Left ventricle myocardium inferior (tissue), 1 donor: ENCODE results near the gene IGSF9B. TPM values are rescaled to one million over a fixed set of nuclear protein-coding genes. Genes with fewer than 3 reads are reported as not detected.

Source experiments
- DNase-seq: peaks from one replicate; pipeline ENCODE4 v3.0.0-alpha.2; 2020
- H3K27ac ChIP-seq: fragments of 200-600 bp; replicated peaks from 2 replicates; pipeline ENCODE4 v1.8.0; 2021
- H3K27me3 ChIP-seq: fragments of 200-600 bp; 2 replicates; pipeline ENCODE4 v1.8.0; 2021; ENCODE audit warnings: low read depth
- H3K36me3 ChIP-seq: fragments of 200-600 bp; 2 replicates; pipeline ENCODE4 v1.8.0; 2021
- H3K4me1 ChIP-seq: fragments of 200-600 bp; 2 replicates; pipeline ENCODE4 v1.8.0; 2021
- H3K4me3 ChIP-seq: fragments of 200-600 bp; 2 replicates; pipeline ENCODE4 v1.8.0; 2021; ENCODE audit warnings: mild to moderate bottlenecking, moderate library complexity
- H3K9me3 ChIP-seq: fragments of 200-600 bp; replicated peaks from 2 replicates; pipeline ENCODE4 v1.8.0; 2021
- intact Hi-C: fragments of 100-400 bp; cut with micrococcal nuclease; formaldehyde crosslinking; loops from one replicate; pipeline ENCODE4 v1.11.0; 2022
- total RNA-seq: library from RNA; stranded (reverse); fragmentation: NEBNext Ultra II Directional; extraction: Animal tissue kit (Norgen Biotek cat#: 25700); gene quantifications from one replicate; pipeline ENCODE4 v1.2.1, GENCODE V29; 2021
- TF ChIP-seq, protein P1 (sequence below): fragments of 200-600 bp; IDR thresholded peaks from 2 replicates; pipeline ENCODE4 v1.8.0; 2021; ENCODE audit warnings: antibody characterized with exemption, mild to moderate bottlenecking, borderline replicate concordance
- donor health status: DM: no; HTN: yes; CAD: no; lungs with severe emphysema.

The IGSF9B gene
- total RNA-seq, 1 donor from 2014 or later, result 44.1 TPM

- H3K4me1 ChIP-seq, result peaks cover 12% of the 10 kb centered on the region
- H3K36me3 ChIP-seq, result no peaks in the 10 kb centered on the region
- H3K9me3 ChIP-seq, result no peaks in the 10 kb centered on the region
- TF ChIP-seq, protein P1, sequence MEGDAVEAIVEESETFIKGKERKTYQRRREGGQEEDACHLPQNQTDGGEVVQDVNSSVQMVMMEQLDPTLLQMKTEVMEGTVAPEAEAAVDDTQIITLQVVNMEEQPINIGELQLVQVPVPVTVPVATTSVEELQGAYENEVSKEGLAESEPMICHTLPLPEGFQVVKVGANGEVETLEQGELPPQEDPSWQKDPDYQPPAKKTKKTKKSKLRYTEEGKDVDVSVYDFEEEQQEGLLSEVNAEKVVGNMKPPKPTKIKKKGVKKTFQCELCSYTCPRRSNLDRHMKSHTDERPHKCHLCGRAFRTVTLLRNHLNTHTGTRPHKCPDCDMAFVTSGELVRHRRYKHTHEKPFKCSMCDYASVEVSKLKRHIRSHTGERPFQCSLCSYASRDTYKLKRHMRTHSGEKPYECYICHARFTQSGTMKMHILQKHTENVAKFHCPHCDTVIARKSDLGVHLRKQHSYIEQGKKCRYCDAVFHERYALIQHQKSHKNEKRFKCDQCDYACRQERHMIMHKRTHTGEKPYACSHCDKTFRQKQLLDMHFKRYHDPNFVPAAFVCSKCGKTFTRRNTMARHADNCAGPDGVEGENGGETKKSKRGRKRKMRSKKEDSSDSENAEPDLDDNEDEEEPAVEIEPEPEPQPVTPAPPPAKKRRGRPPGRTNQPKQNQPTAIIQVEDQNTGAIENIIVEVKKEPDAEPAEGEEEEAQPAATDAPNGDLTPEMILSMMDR, result no peak
- intact Hi-C loops, result no loop called here
- no peak overlapping the region for H3K4me3 ChIP-seq
- H3K27me3 ChIP-seq, result no peaks in the 10 kb centered on the region
- no peak overlapping the region for H3K27ac ChIP-seq
- DNase-seq, result no peak
Measured at GRCh38 chr11:133893381-133893780, 63.4 kb downstream of the IGSF9B start.

DNA sequence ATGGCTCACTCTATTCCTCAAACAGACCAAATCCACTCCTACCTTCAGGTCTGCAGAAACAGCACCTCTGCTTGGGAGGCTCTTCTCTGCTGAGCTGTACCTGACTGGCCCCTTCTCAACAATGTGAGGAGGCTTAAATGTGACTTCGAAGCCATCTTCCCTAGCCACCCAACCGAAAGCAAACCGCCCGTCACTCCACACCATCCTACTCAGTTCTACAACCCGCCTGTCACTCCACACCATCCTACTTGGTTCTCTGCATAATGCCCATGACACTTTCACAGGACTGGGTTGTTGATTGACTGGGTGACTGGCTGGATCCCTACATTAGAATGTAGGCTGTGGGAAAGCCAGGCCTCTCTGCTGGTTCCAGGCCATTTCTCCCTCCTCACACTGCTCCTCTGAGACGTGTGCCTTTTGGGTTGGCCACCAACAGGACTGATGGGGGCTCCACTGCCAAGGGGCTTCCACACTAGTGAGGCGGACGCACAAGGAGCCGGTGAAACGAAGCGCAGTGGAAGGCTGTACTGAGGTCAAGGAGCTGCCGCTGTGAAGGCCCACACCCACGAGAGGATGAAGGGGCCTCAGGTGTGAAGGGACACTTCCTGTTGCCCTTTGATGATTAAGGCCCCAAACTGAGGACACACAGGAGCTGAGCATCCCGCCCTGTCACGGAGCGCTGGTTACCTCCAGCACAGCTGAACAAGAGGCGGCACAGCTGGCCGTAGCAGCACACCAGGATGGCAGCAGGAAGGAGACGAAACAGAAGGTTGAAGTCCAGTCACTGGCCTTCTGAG is 64.0 kb downstream of the IGSF9B start:
- Histone ChIP-seq H3K4me3 (no peak overlapping the region), H3K4me1 (peaks cover 12% of the 10 kb centered on the region), H3K27ac (no peak overlapping the region), H3K27me3 (no peaks in the 10 kb centered on the region), H3K9me3 (no peaks in the 10 kb centered on the region), H3K36me3 (no peaks in the 10 kb centered on the region)
- no peak for DNase-seq
- intact Hi-C loops, result no loop called here
- TF ChIP-seq, protein P1, result no peak

- intact Hi-C loops, result no loop called here
- no peaks in the 10 kb centered on the region for H3K9me3 ChIP-seq
- no peak for DNase-seq
Measured at GRCh38 chr11:133892126-133892525, 64.6 kb downstream of the IGSF9B start.

GRCh38 chr11:133889893-133890292 is 66.9 kb downstream of the IGSF9B start:
- H3K36me3 ChIP-seq, result no peaks in the 10 kb centered on the region
- DNase-seq, result no peak
- intact Hi-C loops, result no loop called here
- no peak overlapping the region for H3K27ac ChIP-seq
- H3K4me1 ChIP-seq, result peaks cover 8% of the 10 kb centered on the region
- no peaks in the 10 kb centered on the region for H3K9me3 ChIP-seq
- H3K27me3 ChIP-seq, result peaks cover 11% of the 10 kb centered on the region
- H3K4me3 ChIP-seq, result no peak overlapping the region
- TF ChIP-seq, protein P1, result no peak

More at GRCh38 chr11:133892126-133892525, 64.6 kb downstream of the IGSF9B start:
- H3K4me1 ChIP-seq, result peaks cover 12% of the 10 kb centered on the region
- TF ChIP-seq, protein P1, result no peak
- no peak overlapping the region for H3K27ac ChIP-seq
- no peak overlapping the region for H3K4me3 ChIP-seq
- no peaks in the 10 kb centered on the region for H3K36me3 ChIP-seq
- no peaks in the 10 kb centered on the region for H3K27me3 ChIP-seq

DNA sequence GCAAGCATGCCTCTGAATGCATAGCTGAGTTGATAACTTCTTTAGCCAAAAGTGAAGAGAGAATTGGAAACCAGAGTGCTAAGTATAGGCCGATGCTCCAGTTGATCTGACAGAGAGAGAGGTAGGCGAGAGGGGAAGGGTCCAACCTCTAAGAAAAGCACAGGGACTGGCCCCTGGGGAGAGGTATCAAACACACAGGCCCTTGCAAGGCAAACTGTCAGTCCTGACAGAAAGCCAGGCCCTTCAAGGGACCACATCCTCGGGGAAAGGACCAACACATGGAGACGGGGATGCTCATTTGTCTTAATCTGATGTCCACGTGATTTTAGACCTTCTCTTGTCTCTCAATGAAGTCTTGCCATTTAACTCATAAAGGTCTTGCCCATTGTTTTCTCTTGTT is 67.6 kb downstream of the IGSF9B start:
- H3K27me3 ChIP-seq, result peaks cover 11% of the 10 kb centered on the region
- TF ChIP-seq, protein P1, result no peak

More for the DNA sequence above, 67.6 kb downstream of the IGSF9B start:
- Histone ChIP-seq H3K36me3 (no peaks in the 10 kb centered on the region), H3K9me3 (no peaks in the 10 kb centered on the region), H3K27ac (no peak overlapping the region), H3K4me3 (no peak overlapping the region), H3K4me1 (peaks cover under 1% of the 10 kb centered on the region)
- intact Hi-C loops, result no loop called here
- DNase-seq, result no peak
